NCI-H446 treated with DMSO at 0.1 percent for 48 hours (cell line): ENCODE results near the gene CZIB.
A peak's percentile ranks its signal among the peaks of the same experiment; 100 is the strongest.
"Not testable (repeated sequence)": the region's sequence is repeated elsewhere in the genome, so short reads cannot be mapped to it uniquely, and the experiment has no call there.

Source experiments
- DNase-seq: peaks from one replicate; lab custom pipeline; 2025; lab: John Stamatoyannopoulos, UW

The CZIB gene

GRCh38 chr1:53238197-53239155 lies 18.0 kb upstream of the CZIB start, which contains the start of gene MAGOH:
TSS of gene MAGOH (minus strand) at chr1:53238518. CDS start at chr1:53238448, 70 bp downstream.
- DNase-seq: peak; percentile 95

- no peak for DNase-seq
These were observed 17.2 kb upstream of the CZIB start for GRCh38 chr1:53237638-53238037.

GRCh38 chr1:53220962-53221286 lies 490 bp upstream of the CZIB start:
- no peak for DNase-seq

- DNase-seq: no peak
These were observed 723 bp downstream of the CZIB start for GRCh38 chr1:53219711-53220110.

- DNase-seq: no peak
These were observed 2.2 kb downstream of the CZIB start for GRCh38 chr1:53218201-53218600.

- no peak for DNase-seq
These were observed 6.0 kb downstream of the CZIB start for GRCh38 chr1:53214376-53214940.

- DNase-seq: no peak
These were observed 9.5 kb downstream of the CZIB start for GRCh38 chr1:53210954-53211353.

GRCh38 chr1:53210352-53210751 lies 10.1 kb downstream of the CZIB start:
- DNase-seq: no peak

- DNase-seq: no peak
These were observed 12.7 kb downstream of the CZIB start for GRCh38 chr1:53207726-53208125.

- DNase-seq: no peak
These were observed 13.6 kb downstream of the CZIB start for GRCh38 chr1:53206735-53207379.

GRCh38 chr1:53206083-53206685 lies 14.2 kb downstream of the CZIB start:
- DNase-seq: not testable (repeated sequence)

GRCh38 chr1:53205496-53205895 lies 14.9 kb downstream of the CZIB start:
- DNase-seq: not testable (repeated sequence)

GRCh38 chr1:53203466-53203865 lies 17.0 kb downstream of the CZIB start:
- DNase-seq: no peak

- DNase-seq: no peak
These were observed 22.2 kb downstream of the CZIB start for GRCh38 chr1:53198241-53198651.

- DNase-seq: no peak
These were observed 22.9 kb downstream of the CZIB start for GRCh38 chr1:53197291-53198200.

- peak; percentile 84 for DNase-seq
These were observed 23.7 kb downstream of the CZIB start, which contains the start of gene CPT2 for GRCh38 chr1:53196485-53197290. TSS of gene CPT2 (plus strand) at chr1:53196824. CDS start at chr1:53196944, 120 bp downstream.

- DNase-seq: no peak
These were observed 24.4 kb downstream of the CZIB start for GRCh38 chr1:53196017-53196484.

GRCh38 chr1:53195246-53196016 lies 25.0 kb downstream of the CZIB start:
- DNase-seq: no peak

GRCh38 chr1:53190210-53190611 lies 30.2 kb downstream of the CZIB start:
- no peak for DNase-seq

GRCh38 chr1:53189061-53189460 lies 31.4 kb downstream of the CZIB start:
- no peak for DNase-seq
